GM12878 (cell line): ENCODE measurements around the gene CD99. TPM values are rescaled to one million over a fixed set of nuclear protein-coding genes. Genes with fewer than 3 reads are reported as not detected.

Source experiments
- ATAC-seq: fragments of 200-7000 bp; cut with Tn5 transposase; 3 replicates; pipeline ENCODE4 v1.9.1; 2020; ENCODE audit warnings: mild to moderate bottlenecking, moderate library complexity
- BruUV-seq: library from RNA; stranded (reverse); fragments of 400-500 nt; replicated peaks from 2 replicates; lab custom pipeline; 2021; lab: Mats Ljungman, UMichigan
- CTCF ChIA-PET: fragments of 300-600 bp; sonication (Branson Sonifier 250); formaldehyde crosslinking; extraction: SDS; loops from one replicate; lab custom pipeline; 2021; ENCODE audit warnings: inconsistent platforms; lab: Yijun Ruan, JAX
- POLR2A ChIA-PET: fragments of 350-600 bp; formaldehyde crosslinking; extraction: SDS; loops from one replicate; lab custom pipeline; 2021; ENCODE audit warnings: inconsistent platforms; lab: Charles Lee
- RAD21 ChIA-PET: fragments of 300-600 bp; sonication (Branson Sonifier 250); formaldehyde crosslinking; loops from one replicate; lab custom pipeline; 2023; ENCODE audit warnings: antibody characterized with exemption; ENCODE audit not compliant: unreplicated experiment; lab: Charles Lee
- SMC1A ChIA-PET: fragments of 300-600 bp; sonication (Branson Sonifier 250); formaldehyde crosslinking; loops from one replicate; lab custom pipeline; 2023; ENCODE audit not compliant: unreplicated experiment, uncharacterized antibody; lab: Charles Lee
- DNase-seq: peaks from one replicate; pipeline ENCODE4 v3.0.0-alpha.2; 2011; ENCODE audit warnings: low read depth, low spot score
- FAIRE-seq: peaks from 3 replicates; lab custom pipeline; 2011; peaks lifted over from hg19 to GRCh38; lab: Jason Lieb, UNC
- H2AFZ ChIP-seq: 2 replicates; pipeline ENCODE4 v1.6.0; 2011; ENCODE audit warnings: low read depth, low read length, control low read depth; ENCODE audit not compliant: control insufficient read depth
- H3K27ac ChIP-seq: 2 replicates; pipeline ENCODE4 v1.5.1; 2011; ENCODE audit warnings: control low read depth; ENCODE audit not compliant: control insufficient read depth, insufficient read depth
- H3K27me3 ChIP-seq, 2 experiments: replicated peaks in 1 of 2; 2 replicates each; pipeline versions ENCODE4 v1.6.0 to v1.6.1; 2011; ENCODE audit warnings: low read length in 1 of 2; ENCODE audit not compliant: control insufficient read depth in 2 of 2, insufficient read depth in 2 of 2
- H3K36me3 ChIP-seq, 2 experiments: 2 replicates each; pipeline ENCODE4 v1.5.1; 2011; ENCODE audit warnings: low read length in 1 of 2; ENCODE audit not compliant: control insufficient read depth in 2 of 2, insufficient read depth in 2 of 2
- H3K4me1 ChIP-seq: 2 replicates; pipeline ENCODE4 v1.6.1; 2011; ENCODE audit warnings: mild to moderate bottlenecking, low read length, moderate library complexity, mixed read lengths; ENCODE audit not compliant: control insufficient read depth, insufficient read depth
- H3K4me2 ChIP-seq: 2 replicates; pipeline ENCODE4 v1.6.0; 2011; ENCODE audit warnings: control low read depth; ENCODE audit not compliant: control insufficient read depth, insufficient read depth
- H3K4me3 ChIP-seq: fragments of 200-600 bp; sonication (generic); 2 replicates; pipeline ENCODE4 v1.5.1; 2016
- H3K79me2 ChIP-seq: 2 replicates; pipeline ENCODE4 v1.6.0; 2011; ENCODE audit warnings: low read length; ENCODE audit not compliant: control insufficient read depth, insufficient read depth
- H3K9ac ChIP-seq: 2 replicates; pipeline ENCODE4 v1.8.0; 2011; ENCODE audit warnings: low read length, control low read depth, mixed read lengths; ENCODE audit not compliant: control insufficient read depth, insufficient read depth
- H3K9me3 ChIP-seq: replicated peaks from 3 replicates; pipeline ENCODE4 v1.5.1; 2011; ENCODE audit warnings: mild to moderate bottlenecking, low read length; ENCODE audit not compliant: control insufficient read depth, insufficient read depth
- H4K20me1 ChIP-seq: 2 replicates; pipeline ENCODE4 v1.6.0; 2011; ENCODE audit not compliant: control insufficient read depth, insufficient read depth
- CBFB ChIP-seq: IDR thresholded peaks from 2 replicates; pipeline ENCODE4 v1.6.1; 2016; ENCODE audit warnings: antibody characterized with exemption, low read depth
- HDAC6 ChIP-seq: fragments of 200-600 bp; sonication (generic); IDR thresholded peaks from one replicate; pipeline ENCODE4 v1.8.0; 2017; ENCODE audit warnings: antibody characterized with exemption; ENCODE audit not compliant: unreplicated experiment
- HDGF ChIP-seq: fragments of 450-650 bp; IDR thresholded peaks from 2 replicates; pipeline ENCODE4 v1.6.1; 2016; ENCODE audit warnings: antibody characterized with exemption
- PBX3 ChIP-seq: IDR thresholded peaks from 2 replicates; pipeline ENCODE4 v1.6.1; 2011; ENCODE audit warnings: mild to moderate bottlenecking, low read depth, low read length, moderate library complexity; ENCODE audit not compliant: insufficient replicate concordance
- RAD21 ChIP-seq: IDR thresholded peaks from 2 replicates; pipeline ENCODE4 v1.6.1; 2011; ENCODE audit warnings: mild to moderate bottlenecking, low read depth, low read length, moderate library complexity; ENCODE audit not compliant: insufficient read depth
- RB1 ChIP-seq: fragments of 450-650 bp; formaldehyde crosslinking; IDR thresholded peaks from 2 replicates; pipeline ENCODE4 v1.6.1; 2017; ENCODE audit warnings: mild to moderate bottlenecking, borderline replicate concordance
- WGBS: methylation state at CpG from one replicate; pipeline ENCODE4 v1.1.6; 2016; ENCODE audit warnings: low lambda C conversion rate; ENCODE audit not compliant: insufficient replicate concordance, insufficient coverage; ENCODE audit errors: missing lambda C conversion rate; 5-methylcytosine and 5-hydroxymethylcytosine counted together
- in situ Hi-C: fragments of 300-500 bp; cut with MboI; formaldehyde crosslinking; loops from 9 replicates; pipeline ENCODE4 v1.14.3; 2018; ENCODE audit warnings: mixed read lengths
- intact Hi-C: fragments of 100-400 bp; cut with micrococcal nuclease; formaldehyde crosslinking; loops from one replicate; pipeline ENCODE4 v1.14.2; 2022; ENCODE audit not compliant: unreplicated experiment
- polyA plus RNA-seq, 11 experiments: library from polyadenylated mRNA; depleted of rRNA in 4 of 11; unstranded in 6 of 11; stranded (reverse) in 5 of 11; fragments of >200 nt; fragmentation: Nextera tagmentation in 4 of 11; fragmentation: Illumina TruSeq in 1 of 11; extraction: Ambion mirVana in 4 of 11; extraction: Trizol in 1 of 11; gene quantifications; 1 replicate in 1 of 11; 2 replicates in 10 of 11; pipeline versions ENCODE4 v1.2.1 to v1.2.3, GENCODE V29; 2011 to 2016; ENCODE audit warnings: inconsistent platforms in 2 of 11, missing spikeins in 2 of 11, low read depth in 1 of 11
- total RNA-seq, 4 experiments: library from RNA; depleted of rRNA in 3 of 4; stranded (reverse); fragments of >200 nt in 3 of 4; fragmentation: Illumina TruSeq in 1 of 4; extraction: Trizol in 1 of 4; gene quantifications; 2 replicates each; pipeline versions ENCODE4 v1.2.1 to v1.2.3, GENCODE V29; 2013 to 2021

CD99 gene
- total and polyA plus RNA-seq, 10 of the 15 experiments (the other 5 are each of a cell fraction or from before 2014, with no cell fraction given), result 24.8 to 242 (median 158) TPM

GRCh38 chrX:2712890-2713840 is 22.1 kb downstream of the CD99 start:
- TF ChIP-seq CBFB (no peak), HDAC6 (no peak), PBX3 (no peak), HDGF (0 out of 2 replicates have a peak, but pooled peaks have one; percentile 42)
- ChIA-PET CTCF (no interaction called here), RAD21 (no interaction called here), POLR2A (no interaction called here), SMC1A (no interaction called here)
- no peak overlapping the region for H3K27ac ChIP-seq
- 92% methylated on average over 13 of the region's 13 CpGs for WGBS
- BruUV-seq, result no TSS peak
- intact Hi-C loops (no loop called here), in situ Hi-C loops (no loop called here)
- H3K4me3 ChIP-seq, result no peak overlapping the region
- H3K4me2 ChIP-seq, result no peak overlapping the region
- H3K79me2 ChIP-seq, result peaks cover 11% of the 10 kb centered on the region
- H2AFZ ChIP-seq, result no peak overlapping the region
- FAIRE-seq, result peak; percentile 18
- H3K36me3 ChIP-seq, result peaks cover 0 to 12% of the 10 kb centered on the region in 2 experiments; a peak in 3 of 4 replicates
- H3K9me3 ChIP-seq, result no peaks in the 10 kb centered on the region
- no peaks in the 10 kb centered on the region for H4K20me1 ChIP-seq
- DNase-seq, result no peak
- ATAC-seq, result no peak
- H3K27me3 ChIP-seq, result no peaks in the 10 kb centered on the region
- peaks cover 19% of the 10 kb centered on the region for H3K4me1 ChIP-seq
- no peak overlapping the region for H3K9ac ChIP-seq

DNA sequence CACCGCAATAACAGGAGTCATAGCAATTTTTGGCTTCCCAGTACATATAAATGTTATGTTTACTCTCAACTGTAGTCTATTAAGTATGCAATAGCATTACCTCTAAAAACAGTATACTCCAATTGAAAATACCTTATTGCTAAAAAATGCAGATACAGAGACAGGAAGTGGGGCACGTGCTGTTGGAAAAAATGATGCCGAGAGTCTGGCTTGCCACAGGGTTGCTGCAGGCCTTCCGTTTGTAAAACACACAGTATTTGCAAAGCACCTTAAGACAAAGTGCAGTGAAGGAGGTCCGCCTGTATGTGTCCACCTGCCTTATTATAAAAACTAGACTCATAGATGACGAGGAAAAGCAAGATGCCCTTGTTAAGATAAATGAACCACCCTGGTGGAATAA is 23.5 kb downstream of the CD99 start:
- intact Hi-C loops (no loop called here), in situ Hi-C loops (no loop called here)
- Histone ChIP-seq H3K4me3 (no peak overlapping the region), H3K27ac (no peak overlapping the region), H4K20me1 (no peaks in the 10 kb centered on the region), H3K9me3 (no peaks in the 10 kb centered on the region), H3K79me2 (peaks cover 6% of the 10 kb centered on the region), H3K36me3 (peaks cover 3 to 12% of the 10 kb centered on the region in 2 experiments; a peak in 3 of 4 replicates), H3K4me2 (no peak overlapping the region), H3K27me3 (no peaks in the 10 kb centered on the region), H3K4me1 (peaks cover 6% of the 10 kb centered on the region), H3K9ac (no peak overlapping the region), H2AFZ (no peak overlapping the region)
- 90% methylated on average over 6 of the region's 6 CpGs for WGBS
- no peak for ATAC-seq
- CTCF ChIA-PET, result no interaction called here
- FAIRE-seq, result no peak
- no peak for TF ChIP-seq RB1
- TF ChIP-seq RAD21, result no peak
- no peak for TF ChIP-seq HDAC6
- POLR2A ChIA-PET, result no interaction called here
- SMC1A ChIA-PET, result no interaction called here
- DNase-seq, result no peak
- RAD21 ChIA-PET, result no interaction called here
- no TSS peak for BruUV-seq
